Omental fat pad (tissue), 4 donors: ENCODE measurements around the gene TGFB1. TPM values are rescaled to one million over a fixed set of nuclear protein-coding genes. Genes with fewer than 3 reads are reported as not detected.
A peak's percentile ranks its signal among the peaks of the same experiment; 100 is the strongest.

Experiments used
- ATAC-seq: fragments of 150-250 bp; one replicate; pipeline ENCODE4 v1.9.1; 2016; ENCODE audit warnings: mild to moderate bottlenecking, moderate library complexity; ENCODE audit not compliant: low FRiP score
- DNase-seq: peaks from one replicate; pipeline ENCODE4 v3.0.0-alpha.2; 2019; ENCODE audit warnings: low spot score
- total RNA-seq, 4 donors: library from RNA; depleted of rRNA; stranded (reverse); fragments of >200 nt; gene quantifications; one replicate each; pipeline ENCODE4 v1.1.0, GENCODE V29; 2016
- TF ChIP-seq, protein P1 (sequence below), 3 donors: fragments of 450-650 bp; IDR thresholded peaks; one replicate each; pipeline ENCODE4 v1.5.1; 2016 to 2017; ENCODE audit warnings: antibody characterized with exemption in 3 of 3, mild to moderate bottlenecking in 3 of 3, moderate library complexity in 2 of 3

Gene TGFB1
- total RNA-seq, 4 donors from 2014 or later = 17.6 to 43.0 (median 25.2) TPM

DNA sequence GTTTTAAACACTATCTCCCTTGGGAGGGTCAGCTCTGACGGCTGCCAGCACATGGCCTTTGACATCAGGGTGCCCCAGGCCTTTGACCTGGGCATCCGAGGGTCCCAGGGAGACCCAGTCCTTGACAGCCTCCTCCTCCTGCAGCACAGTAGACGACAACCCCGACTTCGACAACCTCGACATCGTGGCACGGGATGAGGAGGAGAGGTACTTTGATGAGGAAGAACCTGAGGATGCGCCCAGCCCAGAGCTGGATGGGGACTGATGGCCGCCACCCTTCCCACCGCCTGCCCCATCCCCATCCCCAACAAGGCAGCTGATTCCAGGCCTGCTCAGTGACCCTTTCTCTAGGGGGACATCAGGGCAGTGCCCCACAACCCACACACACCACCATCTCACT lies 31.3 kb downstream of the TGFB1 start:
- TF ChIP-seq, protein P1, sequence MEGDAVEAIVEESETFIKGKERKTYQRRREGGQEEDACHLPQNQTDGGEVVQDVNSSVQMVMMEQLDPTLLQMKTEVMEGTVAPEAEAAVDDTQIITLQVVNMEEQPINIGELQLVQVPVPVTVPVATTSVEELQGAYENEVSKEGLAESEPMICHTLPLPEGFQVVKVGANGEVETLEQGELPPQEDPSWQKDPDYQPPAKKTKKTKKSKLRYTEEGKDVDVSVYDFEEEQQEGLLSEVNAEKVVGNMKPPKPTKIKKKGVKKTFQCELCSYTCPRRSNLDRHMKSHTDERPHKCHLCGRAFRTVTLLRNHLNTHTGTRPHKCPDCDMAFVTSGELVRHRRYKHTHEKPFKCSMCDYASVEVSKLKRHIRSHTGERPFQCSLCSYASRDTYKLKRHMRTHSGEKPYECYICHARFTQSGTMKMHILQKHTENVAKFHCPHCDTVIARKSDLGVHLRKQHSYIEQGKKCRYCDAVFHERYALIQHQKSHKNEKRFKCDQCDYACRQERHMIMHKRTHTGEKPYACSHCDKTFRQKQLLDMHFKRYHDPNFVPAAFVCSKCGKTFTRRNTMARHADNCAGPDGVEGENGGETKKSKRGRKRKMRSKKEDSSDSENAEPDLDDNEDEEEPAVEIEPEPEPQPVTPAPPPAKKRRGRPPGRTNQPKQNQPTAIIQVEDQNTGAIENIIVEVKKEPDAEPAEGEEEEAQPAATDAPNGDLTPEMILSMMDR (IDR thresholded peaks at IDR 0.05) = no peak
- DNase-seq (no peak), ATAC-seq (no peak)

DNA sequence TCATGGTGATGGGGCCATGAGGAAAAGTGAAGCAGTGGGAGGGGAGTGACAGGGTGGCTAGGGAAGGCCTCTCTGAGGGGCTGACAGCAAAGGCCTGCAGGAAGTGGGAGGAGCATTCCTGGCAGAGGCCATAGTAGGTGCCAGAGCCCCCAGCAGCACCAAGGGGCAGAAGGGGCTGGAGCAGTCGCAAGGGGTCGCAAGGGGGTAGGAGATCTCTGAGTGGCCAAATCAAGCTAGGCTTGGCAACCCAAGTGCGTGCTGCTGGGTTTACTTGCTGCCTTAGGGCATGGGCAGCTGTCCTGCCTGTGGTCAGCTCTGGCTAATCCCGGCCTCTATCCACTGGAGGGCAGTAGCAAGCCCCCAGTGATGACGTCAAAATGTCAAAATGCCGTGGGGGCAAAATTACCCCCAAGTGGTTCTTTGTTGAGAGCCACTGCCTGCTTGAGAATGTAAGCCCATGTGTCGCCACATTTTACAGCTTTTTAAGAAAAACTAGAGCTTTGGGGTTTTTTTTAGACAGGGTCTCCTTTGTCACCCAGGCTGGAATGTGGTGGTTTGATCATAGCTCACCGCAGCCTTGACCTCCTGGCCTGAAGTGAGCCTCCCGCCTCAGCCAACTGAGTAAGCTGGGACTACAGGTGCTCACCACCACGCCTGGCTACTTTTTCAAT lies 32.0 kb downstream of the TGFB1 start:
- TF ChIP-seq, protein P1 (IDR thresholded peaks at IDR 0.05) = peak in 1 of 3 donors; percentile 37
- ATAC-seq (no peak), DNase-seq (no peak)

DNA sequence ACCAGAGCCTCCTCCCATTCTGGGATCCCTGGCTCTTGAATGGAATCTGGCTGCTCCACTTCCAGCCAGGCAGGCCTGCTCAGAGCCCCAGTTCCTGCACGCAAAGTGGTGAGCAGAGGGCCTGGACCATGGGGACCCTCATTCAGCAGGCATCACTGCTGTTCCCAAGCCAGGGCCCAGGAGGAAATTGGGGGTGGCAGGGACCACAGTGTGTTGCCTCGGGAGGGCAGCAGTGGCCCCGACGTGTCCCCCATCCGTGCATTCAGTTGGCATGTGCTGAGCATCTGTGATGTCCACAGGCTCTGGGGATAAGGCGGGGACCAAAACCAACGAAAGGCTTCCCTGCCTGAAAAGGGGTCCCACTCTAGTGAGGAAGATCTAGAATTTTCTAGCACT lies 32.5 kb downstream of the TGFB1 start:
- no peak for DNase-seq
- TF ChIP-seq, protein P1 (IDR thresholded peaks at IDR 0.05) = no peak
- no peak for ATAC-seq

DNA sequence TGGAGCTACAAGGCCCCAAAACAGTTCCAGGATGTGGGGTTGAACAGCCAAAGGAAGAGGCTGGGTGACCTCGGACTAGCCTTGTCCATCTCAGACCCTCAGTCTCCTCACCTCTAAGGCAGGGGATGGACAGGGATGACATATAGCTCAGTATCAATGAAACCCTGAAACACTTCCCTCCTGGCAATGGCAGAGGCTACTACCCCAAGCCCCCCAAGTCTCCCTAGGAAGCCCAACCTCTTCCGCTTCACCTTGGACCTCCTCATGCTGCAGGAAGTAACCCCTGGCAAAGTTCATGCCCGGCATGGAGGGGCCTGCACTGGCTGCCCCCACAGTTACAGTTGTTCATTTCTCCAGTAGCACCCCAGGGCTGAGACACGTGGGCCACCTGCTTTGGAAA lies 33.2 kb downstream of the TGFB1 start:
- DNase-seq (no peak), ATAC-seq (no peak)
- TF ChIP-seq, protein P1 (IDR thresholded peaks at IDR 0.05) = no peak

DNA sequence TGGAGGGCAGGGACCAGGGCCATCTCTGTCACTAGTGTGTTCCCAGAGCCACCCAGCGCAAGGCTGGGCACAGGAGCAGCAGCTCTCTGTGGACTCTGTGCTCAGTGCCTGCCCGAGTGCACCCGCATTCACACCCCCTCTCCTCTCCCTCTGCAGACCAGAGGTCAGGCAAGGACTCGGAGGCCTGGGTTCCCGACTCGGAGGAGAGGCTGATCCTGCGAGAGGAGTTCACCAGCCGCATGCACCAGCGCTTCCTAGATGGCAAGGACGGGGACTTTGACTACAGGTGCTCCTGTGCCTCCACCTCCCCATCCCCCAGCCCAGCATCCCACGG lies 33.6 kb downstream of the TGFB1 start:
- no peak for ATAC-seq
- DNase-seq = no peak
- TF ChIP-seq, protein P1 (IDR thresholded peaks at IDR 0.05) = no peak

DNA sequence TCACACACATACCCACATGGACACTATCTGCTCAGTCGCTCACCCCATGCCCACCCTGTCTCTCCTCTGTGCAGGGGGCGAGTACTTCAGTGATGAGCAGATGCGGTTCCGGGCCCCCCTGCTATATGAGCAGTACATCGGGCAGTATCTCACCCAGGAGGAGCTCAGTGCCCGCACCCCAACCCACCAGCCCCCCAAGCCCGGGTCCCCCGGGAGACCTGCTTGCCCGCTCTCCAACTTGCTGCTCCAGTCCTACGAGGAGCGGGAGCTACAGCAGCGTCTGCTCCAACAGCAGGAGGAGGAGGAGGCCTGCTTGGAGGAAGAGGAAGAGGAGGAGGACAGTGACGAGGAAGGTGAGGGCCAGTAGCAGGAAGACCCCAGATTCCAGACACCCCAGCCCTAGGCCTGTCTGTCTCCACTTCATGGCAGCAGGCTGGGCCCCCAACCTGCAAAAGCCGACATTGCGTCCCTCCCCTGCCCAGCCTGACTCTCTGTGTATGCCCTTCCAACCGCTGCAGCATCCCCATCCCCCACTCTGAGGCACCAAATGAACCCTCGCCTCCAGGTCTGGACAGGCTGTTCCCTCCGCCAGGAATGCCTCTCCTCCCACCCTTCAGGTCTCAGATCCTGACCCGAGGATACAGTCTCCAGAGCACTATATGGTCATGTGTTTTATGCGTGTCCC lies 34.1 kb downstream of the TGFB1 start:
- no peak for ATAC-seq
- DNase-seq = no peak
- TF ChIP-seq, protein P1 (IDR thresholded peaks at IDR 0.05) = no peak
